Caco-2 (cell line): Measurements from ENCODE around the gene BMAL1. TPM values are rescaled to one million over a fixed set of nuclear protein-coding genes. Genes with fewer than 3 reads are reported as not detected.

Experiments
- BruUV-seq: library from RNA; stranded (reverse); fragments of 400-500 nt; replicated peaks from 2 replicates; lab custom pipeline; 2021; lab: Mats Ljungman, UMichigan
- CTCF ChIA-PET: fragments of 300-600 bp; sonication (Branson Sonifier 250); formaldehyde crosslinking; loops from one replicate; lab custom pipeline; 2022; ENCODE audit warnings: antibody characterized with exemption; lab: Charles Lee
- POLR2A ChIA-PET: fragments of 300-600 bp; sonication (Branson Sonifier 250); formaldehyde crosslinking; loops from one replicate; lab custom pipeline; 2022; ENCODE audit warnings: antibody characterized with exemption; lab: Charles Lee
- DNase-seq, 2 experiments: peaks; one replicate each; pipeline versions ENCODE4 v3.0.0 to v3.0.0-alpha.2; 2020 to 2022
- H3K27me3 ChIP-seq: replicated peaks from 2 replicates; pipeline ENCODE4 v1.6.0; 2011; ENCODE audit warnings: low read length; ENCODE audit not compliant: control insufficient read depth, insufficient read depth
- H3K36me3 ChIP-seq: 2 replicates; pipeline ENCODE4 v1.5.1; 2011; ENCODE audit warnings: low read length; ENCODE audit not compliant: control insufficient read depth, insufficient read depth
- H3K4me1 ChIP-seq: fragments of 250-450 bp; sonication (Bioruptor Pico); 2 replicates; pipeline ENCODE4 v1.5.1; 2020; ENCODE audit warnings: mild to moderate bottlenecking
- H3K4me3 ChIP-seq: 2 replicates; pipeline ENCODE4 v1.5.1; 2011; ENCODE audit warnings: low read depth, mild to moderate bottlenecking, control low read depth, low read length
- H3K9me3 ChIP-seq: fragments of 250-450 bp; sonication (Bioruptor Pico); 2 replicates; pipeline ENCODE4 v1.5.1; 2020; ENCODE audit warnings: mild to moderate bottlenecking, moderate library complexity
- H3K27ac Mint-ChIP-seq: one replicate; pipeline ENCODE4 v1.8.0; 2022; ENCODE audit warnings: mixed read lengths; ENCODE audit not compliant: unreplicated experiment
- H3K27me3 Mint-ChIP-seq: one replicate; pipeline ENCODE4 v1.8.0; 2022; ENCODE audit warnings: mixed read lengths; ENCODE audit not compliant: insufficient read depth, unreplicated experiment
- H3K36me3 Mint-ChIP-seq: one replicate; pipeline ENCODE4 v1.8.0; 2022; ENCODE audit warnings: mild to moderate bottlenecking, mixed read lengths; ENCODE audit not compliant: insufficient read depth, unreplicated experiment
- H3K4me1 Mint-ChIP-seq: one replicate; pipeline ENCODE4 v1.8.0; 2022; ENCODE audit warnings: low read depth, mixed read lengths; ENCODE audit not compliant: unreplicated experiment
- H3K4me3 Mint-ChIP-seq: one replicate; pipeline ENCODE4 v1.8.0; 2022; ENCODE audit warnings: mild to moderate bottlenecking, moderate library complexity, mixed read lengths; ENCODE audit not compliant: unreplicated experiment
- H3K9me3 Mint-ChIP-seq: one replicate; pipeline ENCODE4 v1.8.0; 2022; ENCODE audit warnings: mixed read lengths; ENCODE audit not compliant: unreplicated experiment
- intact Hi-C: fragments of 100-400 bp; cut with micrococcal nuclease; formaldehyde crosslinking; loops from one replicate; pipeline ENCODE4 v1.10.0; 2022; ENCODE audit not compliant: unreplicated experiment
- total RNA-seq: library from RNA; stranded (reverse); gene quantifications from 2 replicates; pipeline ENCODE4 v1.2.3, GENCODE V29; 2022
- TF ChIP-seq, protein P1 (sequence below), 2 experiments: fragments of 200-600 bp in 1 of 2; IDR thresholded peaks; 1 replicate in 1 of 2; 2 replicates in 1 of 2; pipeline versions ENCODE4 v1.5.1 to v1.8.0; 2011 to 2022; ENCODE audit warnings: antibody characterized with exemption in 1 of 2, control low read depth in 1 of 2, inconsistent platforms in 1 of 2, low read depth in 1 of 2, low read length in 1 of 2, mild to moderate bottlenecking in 1 of 2, moderate library complexity in 1 of 2; ENCODE audit not compliant: insufficient read depth in 1 of 2, severe bottlenecking in 1 of 2, unreplicated experiment in 1 of 2

Gene BMAL1
- total RNA-seq, 1 experiment from 2014 or later: 17.9 TPM

DNA sequence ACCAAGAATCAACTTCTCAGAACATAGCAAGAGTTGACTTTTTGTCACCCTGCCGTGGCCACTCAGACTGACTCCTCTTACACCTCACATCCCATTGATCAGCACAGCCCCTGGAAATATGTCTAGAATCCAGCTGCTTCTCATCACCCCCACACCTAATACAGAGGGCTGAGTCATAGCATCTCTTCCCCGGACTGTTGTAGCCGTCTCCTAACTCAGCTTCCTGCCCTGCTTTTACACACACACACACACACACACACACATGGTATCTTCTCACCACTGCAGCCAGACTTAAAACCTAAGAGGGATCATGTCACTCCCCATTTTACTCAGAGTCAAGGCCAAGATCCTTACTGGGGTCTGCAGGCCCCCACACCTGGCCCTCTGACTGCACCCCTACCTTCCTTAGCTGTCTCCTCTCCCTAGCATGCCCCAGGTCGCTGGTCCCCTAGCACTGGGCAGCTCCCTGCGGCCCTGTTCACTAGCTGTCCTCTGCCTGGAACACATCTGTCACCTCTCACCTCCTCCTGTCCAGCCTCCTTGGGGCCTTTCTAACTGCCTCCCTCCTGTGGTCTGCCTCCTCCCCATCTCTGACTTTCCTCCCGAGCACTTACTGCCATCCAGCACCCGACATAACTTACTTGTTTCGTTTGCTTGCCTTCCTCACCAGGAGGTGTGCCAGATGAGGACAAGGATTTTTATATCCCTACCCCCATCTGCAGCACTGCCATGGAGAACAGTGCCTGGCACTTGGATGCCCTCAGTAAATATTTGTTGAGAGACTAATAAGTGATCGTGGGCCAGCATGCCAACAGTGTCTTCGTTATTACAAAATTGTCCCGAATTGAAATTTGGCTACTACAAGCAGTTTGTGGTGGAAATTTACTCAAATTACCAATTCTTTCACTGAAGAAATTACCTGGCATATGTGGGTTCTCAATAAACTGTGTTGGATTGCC, 61.9 kb downstream of the BMAL1 start:
- BruUV-seq: no TSS peak
- ChIA-PET POLR2A (no interaction called here), CTCF (interaction anchor here (0.6 kb wide), 1 partner anchor 129 kb away, joined by 4 read pairs; no protein-coding TSS in a partner anchor)
- no peaks in the 10 kb centered on the region for H3K9me3 ChIP-seq
- no peaks in the 10 kb centered on the region for H3K27me3 ChIP-seq
- intact Hi-C loops: loop anchor here (5.0 to 10.0 kb wide), 2 partner anchors 62 to 375 kb away; partner anchors contain the start of gene BMAL1
- no peak for DNase-seq
- H3K4me1 ChIP-seq: peaks cover 2% of the 10 kb centered on the region; the same call in 1 of the 2 replicates
- TF ChIP-seq, protein P1, sequence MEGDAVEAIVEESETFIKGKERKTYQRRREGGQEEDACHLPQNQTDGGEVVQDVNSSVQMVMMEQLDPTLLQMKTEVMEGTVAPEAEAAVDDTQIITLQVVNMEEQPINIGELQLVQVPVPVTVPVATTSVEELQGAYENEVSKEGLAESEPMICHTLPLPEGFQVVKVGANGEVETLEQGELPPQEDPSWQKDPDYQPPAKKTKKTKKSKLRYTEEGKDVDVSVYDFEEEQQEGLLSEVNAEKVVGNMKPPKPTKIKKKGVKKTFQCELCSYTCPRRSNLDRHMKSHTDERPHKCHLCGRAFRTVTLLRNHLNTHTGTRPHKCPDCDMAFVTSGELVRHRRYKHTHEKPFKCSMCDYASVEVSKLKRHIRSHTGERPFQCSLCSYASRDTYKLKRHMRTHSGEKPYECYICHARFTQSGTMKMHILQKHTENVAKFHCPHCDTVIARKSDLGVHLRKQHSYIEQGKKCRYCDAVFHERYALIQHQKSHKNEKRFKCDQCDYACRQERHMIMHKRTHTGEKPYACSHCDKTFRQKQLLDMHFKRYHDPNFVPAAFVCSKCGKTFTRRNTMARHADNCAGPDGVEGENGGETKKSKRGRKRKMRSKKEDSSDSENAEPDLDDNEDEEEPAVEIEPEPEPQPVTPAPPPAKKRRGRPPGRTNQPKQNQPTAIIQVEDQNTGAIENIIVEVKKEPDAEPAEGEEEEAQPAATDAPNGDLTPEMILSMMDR (IDR thresholded peaks at IDR 0.05; ENCODE audit: insufficient read depth in 1 of 2, low read depth in 1 of 2, low read length in 1 of 2, severe bottlenecking in 1 of 2, unreplicated experiment in 1 of 2): no peak
- H3K4me3 Mint-ChIP-seq: no peak overlapping the region
- no peaks in the 10 kb centered on the region for H3K36me3 Mint-ChIP-seq
- no peaks in the 10 kb centered on the region for H3K9me3 Mint-ChIP-seq
- H3K36me3 ChIP-seq: no peaks in the 10 kb centered on the region
- peak overlapping the region; percentile 15 for H3K27ac Mint-ChIP-seq
- no peaks in the 10 kb centered on the region for H3K27me3 Mint-ChIP-seq
- H3K4me3 ChIP-seq: no peak overlapping the region
- H3K4me1 Mint-ChIP-seq: peaks cover 19% of the 10 kb centered on the region

DNA sequence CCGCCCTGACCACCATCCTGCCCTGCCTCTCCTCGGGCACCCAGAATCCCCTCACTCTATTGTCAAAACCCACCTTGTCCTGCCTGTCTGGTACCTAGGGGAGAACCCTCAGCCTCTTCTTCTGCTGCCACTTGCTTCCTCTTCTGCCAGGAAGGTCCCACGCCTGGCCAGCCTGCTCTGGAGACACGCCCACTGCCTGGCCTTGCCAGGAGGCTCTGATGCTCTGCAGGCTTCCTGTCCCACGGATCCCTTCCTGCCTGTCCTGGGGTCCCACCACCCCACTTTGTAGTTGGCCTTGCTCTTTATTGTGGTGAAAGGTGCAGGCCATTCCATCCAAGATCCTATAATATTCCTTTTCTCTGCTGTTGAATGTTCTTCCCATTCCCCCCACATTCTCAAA, 63.4 kb downstream of the BMAL1 start:
- H3K27ac Mint-ChIP-seq: no peak overlapping the region
- H3K4me3 ChIP-seq: no peak overlapping the region
- CTCF ChIA-PET: no interaction called here

DNA sequence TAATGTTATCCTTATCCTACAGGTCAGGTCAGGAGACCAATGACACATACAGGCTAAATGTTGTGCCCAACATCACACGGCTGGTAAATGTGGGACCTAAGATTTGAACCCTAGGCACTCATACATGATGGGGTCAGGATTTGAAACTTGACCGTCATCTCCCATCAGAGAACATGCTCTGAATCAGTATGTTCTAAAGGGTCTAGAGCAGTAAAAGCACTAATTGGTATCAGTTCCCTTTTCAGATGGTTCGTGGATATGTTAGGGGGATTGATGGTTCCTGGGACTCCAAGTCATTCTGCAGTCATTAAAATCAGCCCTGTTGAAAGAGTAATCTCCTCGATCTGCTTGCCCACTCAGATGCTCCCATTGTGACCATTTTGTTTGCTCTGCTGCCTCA, 65.5 kb downstream of the BMAL1 start:
- POLR2A ChIA-PET: no interaction called here

More for the DNA sequence above, 63.4 kb downstream of the BMAL1 start:
- peaks cover 12% of the 10 kb centered on the region for H3K4me1 Mint-ChIP-seq
- POLR2A ChIA-PET: no interaction called here
- H3K9me3 Mint-ChIP-seq: no peaks in the 10 kb centered on the region
- Histone ChIP-seq H3K9me3 (no peaks in the 10 kb centered on the region), H3K4me1 (no peaks in the 10 kb centered on the region), H3K27me3 (no peaks in the 10 kb centered on the region), H3K36me3 (no peaks in the 10 kb centered on the region)
- no peak for DNase-seq
- intact Hi-C loops: loop anchor here (10.0 kb wide), 1 partner anchor 376 kb away; no protein-coding TSS in a partner anchor
- BruUV-seq: no TSS peak
- H3K36me3 Mint-ChIP-seq: no peaks in the 10 kb centered on the region
- H3K27me3 Mint-ChIP-seq: no peaks in the 10 kb centered on the region
- TF ChIP-seq, protein P1 (IDR thresholded peaks at IDR 0.05; ENCODE audit: insufficient read depth in 1 of 2, low read depth in 1 of 2, low read length in 1 of 2, severe bottlenecking in 1 of 2, unreplicated experiment in 1 of 2): no peak
- H3K4me3 Mint-ChIP-seq: no peak overlapping the region

More for the DNA sequence above, 65.5 kb downstream of the BMAL1 start:
- TF ChIP-seq, protein P1 (IDR thresholded peaks at IDR 0.05; ENCODE audit: insufficient read depth in 1 of 2, low read depth in 1 of 2, low read length in 1 of 2, severe bottlenecking in 1 of 2, unreplicated experiment in 1 of 2): no peak
- Mint-ChIP-seq H3K27me3 (no peaks in the 10 kb centered on the region), H3K36me3 (no peaks in the 10 kb centered on the region), H3K4me1 (peaks cover 12% of the 10 kb centered on the region), H3K4me3 (no peak overlapping the region), H3K27ac (no peak overlapping the region), H3K9me3 (no peaks in the 10 kb centered on the region)
- no TSS peak for BruUV-seq
- no peaks in the 10 kb centered on the region for H3K9me3 ChIP-seq
- no peak overlapping the region for H3K4me3 ChIP-seq
- no peaks in the 10 kb centered on the region for H3K36me3 ChIP-seq
- no peak for DNase-seq
- CTCF ChIA-PET: interaction anchor here (2.2 to 4.5 kb wide), 2 partner anchors 11 to 133 kb away, joined by 15 to 32 read pairs; no protein-coding TSS in a partner anchor
- intact Hi-C loops: loop anchor here (10.0 kb wide), 1 partner anchor 378 kb away; no protein-coding TSS in a partner anchor
- H3K27me3 ChIP-seq: no peaks in the 10 kb centered on the region
- no peaks in the 10 kb centered on the region for H3K4me1 ChIP-seq
